Transverse colon (tissue), 4 donors: ENCODE data around the gene NOS3. TPM values are rescaled to one million over a fixed set of nuclear protein-coding genes. Genes with fewer than 3 reads are reported as not detected.

Source experiments
- DNase-seq: peaks from one replicate; pipeline ENCODE4 v3.0.0-alpha.2; 2019
- H3K27ac ChIP-seq, 4 donors: fragments of 200-600 bp; sonication (generic); 2 replicates each; pipeline ENCODE4 v1.5.1; 2016 to 2018; ENCODE audit warnings: inconsistent platforms in 4 of 4
- H3K27me3 ChIP-seq: fragments of 200-600 bp; sonication (generic); 2 replicates; pipeline ENCODE4 v1.5.1; 2017; ENCODE audit warnings: inconsistent platforms
- H3K36me3 ChIP-seq, 4 donors: fragments of 200-600 bp; sonication (generic); 2 replicates each; pipeline ENCODE4 v1.5.1; 2017 to 2019; ENCODE audit warnings: inconsistent platforms in 4 of 4
- H3K4me1 ChIP-seq, 4 donors: fragments of 200-600 bp; sonication (generic); 2 replicates each; pipeline ENCODE4 v1.5.1; 2017 to 2020; ENCODE audit warnings: inconsistent platforms in 4 of 4
- H3K4me3 ChIP-seq, 4 donors: fragments of 200-600 bp; sonication (generic); 1 replicate in 1 of 4; 2 replicates in 3 of 4; pipeline versions ENCODE4 v1.5.1 to v1.6.1; 2017 to 2019; ENCODE audit warnings: inconsistent platforms in 4 of 4
- H3K9me3 ChIP-seq, 2 donors: fragments of 200-600 bp; sonication (generic); 2 replicates each; pipeline ENCODE4 v1.5.1; 2017 to 2019; ENCODE audit warnings: inconsistent platforms in 2 of 2
- EP300 ChIP-seq: sonication (generic); formaldehyde crosslinking; IDR thresholded peaks from one replicate; pipeline ENCODE4 v1.6.1; 2017; ENCODE audit warnings: antibody characterized with exemption, low read depth
- POLR2A ChIP-seq: fragments of 450-650 bp; IDR thresholded peaks from one replicate; pipeline ENCODE4 v1.6.1; 2016; ENCODE audit warnings: antibody characterized with exemption, mild to moderate bottlenecking, moderate library complexity
- POLR2AphosphoS5 ChIP-seq, 3 donors: sonication (generic); formaldehyde crosslinking; IDR thresholded peaks; one replicate each; pipeline ENCODE4 v1.6.1; 2016; ENCODE audit warnings: antibody characterized with exemption in 3 of 3
- WGBS, 2 donors: methylation state at CpG; one replicate each; pipeline ENCODE4 v1.1.5; 2018; ENCODE audit warnings: low coverage in 1 of 2; 5-methylcytosine and 5-hydroxymethylcytosine counted together
- in situ Hi-C, 4 donors: fragments of 200-750 bp; cut with MboI; loops; one replicate each; pipeline versions ENCODE4 v1.15.0 to v1.15.1; 2017; ENCODE audit warnings: low sequenced_read_pairs in 3 of 4, low pct_ligation_motif_present in 1 of 4, low pct_unique_long_range_greater_than_20kb in 1 of 4
- intact Hi-C: fragments of 100-400 bp; cut with DNase I; formaldehyde crosslinking; loops from one replicate; pipeline ENCODE4 v1.15.1; 2023; ENCODE audit warnings: low total_unique reads
- total RNA-seq, 4 donors: library from RNA; depleted of rRNA; stranded (reverse); fragments of >200 nt; gene quantifications; one replicate each; pipeline ENCODE4 v1.1.0, GENCODE V29; 2016
- TF ChIP-seq, protein P1 (sequence below), 5 experiments: fragments of 200-600 bp in 3 of 5; fragments of 450-650 bp in 2 of 5; sonication (generic) in 3 of 5; IDR thresholded peaks; 1 replicate in 2 of 5; 2 replicates in 3 of 5; pipeline ENCODE4 v1.5.1; 2016 to 2017; ENCODE audit warnings: antibody characterized with exemption in 5 of 5, inconsistent platforms in 3 of 5, mild to moderate bottlenecking in 2 of 5, moderate library complexity in 1 of 5

NOS3 gene
- total RNA-seq, 4 donors from 2014 or later = 2.5 to 34.2 (median 7.0) TPM

GRCh38 chr7:150976529-150977381 lies 14.1 kb upstream of the NOS3 start:
- peaks cover 38 to 75% (median 55%) of the 10 kb centered on the region in 4 donors for H3K4me1 ChIP-seq
- no peaks in the 10 kb centered on the region for H3K36me3 ChIP-seq
- peaks cover 50% of the 10 kb centered on the region for H3K27me3 ChIP-seq
- WGBS, 2 donors = 40 to 55% methylated on average over 1 to 13 of the region's 13 CpGs
- peak in 2 of 3 donors; percentile 26 to 38 for TF ChIP-seq POLR2AphosphoS5 (IDR thresholded peaks at IDR 0.05)
- TF ChIP-seq, protein P1, sequence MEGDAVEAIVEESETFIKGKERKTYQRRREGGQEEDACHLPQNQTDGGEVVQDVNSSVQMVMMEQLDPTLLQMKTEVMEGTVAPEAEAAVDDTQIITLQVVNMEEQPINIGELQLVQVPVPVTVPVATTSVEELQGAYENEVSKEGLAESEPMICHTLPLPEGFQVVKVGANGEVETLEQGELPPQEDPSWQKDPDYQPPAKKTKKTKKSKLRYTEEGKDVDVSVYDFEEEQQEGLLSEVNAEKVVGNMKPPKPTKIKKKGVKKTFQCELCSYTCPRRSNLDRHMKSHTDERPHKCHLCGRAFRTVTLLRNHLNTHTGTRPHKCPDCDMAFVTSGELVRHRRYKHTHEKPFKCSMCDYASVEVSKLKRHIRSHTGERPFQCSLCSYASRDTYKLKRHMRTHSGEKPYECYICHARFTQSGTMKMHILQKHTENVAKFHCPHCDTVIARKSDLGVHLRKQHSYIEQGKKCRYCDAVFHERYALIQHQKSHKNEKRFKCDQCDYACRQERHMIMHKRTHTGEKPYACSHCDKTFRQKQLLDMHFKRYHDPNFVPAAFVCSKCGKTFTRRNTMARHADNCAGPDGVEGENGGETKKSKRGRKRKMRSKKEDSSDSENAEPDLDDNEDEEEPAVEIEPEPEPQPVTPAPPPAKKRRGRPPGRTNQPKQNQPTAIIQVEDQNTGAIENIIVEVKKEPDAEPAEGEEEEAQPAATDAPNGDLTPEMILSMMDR (IDR thresholded peaks at IDR 0.05) = no peak
- TF ChIP-seq EP300 = no peak
- no peaks in the 10 kb centered on the region for H3K9me3 ChIP-seq
- intact Hi-C loops (no loop called here), in situ Hi-C loops (loop anchor here in 3 of 4 donors (25.0 kb wide), 3 partner anchors 89 to 539 kb away; no protein-coding TSS in a partner anchor)
- no peak for DNase-seq
- H3K27ac ChIP-seq = peak overlapping the region; percentile 74 to 94 (median 84)
- peak overlapping the region in 3 of 4 donors; percentile 35 to 48 (median 46) for H3K4me3 ChIP-seq

DNA sequence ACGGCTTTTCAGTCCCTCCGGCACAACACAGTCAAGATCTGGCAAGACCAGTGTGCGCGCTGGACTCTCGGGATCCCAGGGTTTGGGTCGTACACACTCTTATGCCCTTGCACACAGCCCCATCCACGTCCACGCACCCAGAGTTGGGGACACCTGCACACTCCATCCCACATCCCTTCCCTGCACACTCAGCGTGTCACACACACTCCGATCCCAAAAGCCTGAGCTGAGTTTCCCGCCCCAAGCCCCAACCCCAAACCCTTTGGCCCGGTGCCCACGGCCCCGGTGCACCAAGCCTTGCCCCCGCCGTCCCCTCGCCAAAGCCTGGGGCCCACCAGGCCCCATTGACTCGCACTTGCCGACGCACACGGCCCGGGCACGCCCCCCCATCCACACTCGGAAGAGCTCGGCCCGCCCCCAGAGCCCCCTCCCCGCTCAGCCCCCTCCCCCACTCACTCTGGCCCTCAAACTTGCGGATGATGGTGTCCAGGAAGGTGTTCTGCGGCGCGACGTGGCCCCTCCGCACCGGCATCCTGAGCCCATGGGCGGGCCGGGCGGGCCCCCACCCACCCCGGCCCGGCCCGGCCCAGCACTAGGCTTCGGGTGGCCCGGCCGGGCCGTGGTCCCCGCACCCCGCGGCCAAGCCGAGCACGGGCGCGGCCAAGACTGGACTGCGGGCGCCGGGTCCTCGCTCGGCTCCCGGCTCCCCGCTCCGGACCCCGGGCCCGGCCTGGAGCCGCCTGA lies 13.3 kb upstream of the NOS3 start:
- WGBS, 2 donors = 16% methylated on average over 21 of the region's 62 CpGs; no CpG with 5 or more reads in 1 of the 2 donors
- H3K4me3 ChIP-seq = peak overlapping the region; percentile 29 to 48 (median 40)
- TF ChIP-seq EP300 (no peak), POLR2A (no peak), POLR2AphosphoS5 (IDR thresholded peaks at IDR 0.05) (no peak)
- TF ChIP-seq, protein P1 (IDR thresholded peaks at IDR 0.05) = no peak

GRCh38 chr7:150978126-150978789 lies 12.6 kb upstream of the NOS3 start, which contains the start of gene KCNH2:
Gene KCNH2 (minus strand): TSS chr7:150978321. CDS start chr7:150977913, 408 bp downstream.
- no peak for DNase-seq

More for the DNA sequence above, 13.3 kb upstream of the NOS3 start:
- Histone ChIP-seq H3K36me3 (no peaks in the 10 kb centered on the region), H3K27me3 (peaks cover 55% of the 10 kb centered on the region), H3K27ac (peak overlapping the region; percentile 61 to 94 (median 84)), H3K4me1 (peaks cover 36 to 68% (median 51%) of the 10 kb centered on the region in 4 donors), H3K9me3 (no peaks in the 10 kb centered on the region)
- no peak for DNase-seq
- intact Hi-C loops = no loop called here
- in situ Hi-C loops = loop anchor here in 3 of 4 donors (25.0 kb wide), 3 partner anchors 90 to 540 kb away; no protein-coding TSS in a partner anchor

More at GRCh38 chr7:150978126-150978789, 12.6 kb upstream of the NOS3 start, which contains the start of gene KCNH2:
- Histone ChIP-seq H3K4me3 (peak within 1 kb of the TSS; percentile 33 to 50 (median 40)), H3K4me1 (peaks cover 35 to 63% (median 49%) of the 10 kb centered on the region in 4 donors), H3K9me3 (no peaks in the 10 kb centered on the region), H3K36me3 (no peaks in the 10 kb centered on the region), H3K27ac (peak within 1 kb of the TSS; percentile 73 to 94 (median 84)), H3K27me3 (peaks cover 55% of the 10 kb centered on the region)
- TF ChIP-seq, protein P1 (IDR thresholded peaks at IDR 0.05) = no peak
- TF ChIP-seq POLR2A = no peak
- no peak for TF ChIP-seq POLR2AphosphoS5 (IDR thresholded peaks at IDR 0.05)
- TF ChIP-seq EP300 = no peak
- WGBS, 2 donors = 1% methylated on average over 27 of the region's 81 CpGs; no CpG with 5 or more reads in 1 of the 2 donors
- intact Hi-C loops = no loop called here
- in situ Hi-C loops = loop anchor here in 3 of 4 donors (25.0 kb wide), 3 partner anchors 91 to 541 kb away; no protein-coding TSS in a partner anchor
